GM21723 (cell line): Measurements from ENCODE around the gene SALL4.
"Not testable (repeated sequence)": the region's sequence is repeated elsewhere in the genome, so short reads cannot be mapped to it uniquely, and the experiment has no call there.

Experiments used
- ATAC-seq: cut with Tn5 transposase; IDR thresholded peaks from one replicate; pipeline ENCODE4 v1.9.1; 2021; ENCODE audit warnings: mild to moderate bottlenecking, moderate library complexity; ENCODE audit not compliant: unreplicated experiment

SALL4 gene

DNA sequence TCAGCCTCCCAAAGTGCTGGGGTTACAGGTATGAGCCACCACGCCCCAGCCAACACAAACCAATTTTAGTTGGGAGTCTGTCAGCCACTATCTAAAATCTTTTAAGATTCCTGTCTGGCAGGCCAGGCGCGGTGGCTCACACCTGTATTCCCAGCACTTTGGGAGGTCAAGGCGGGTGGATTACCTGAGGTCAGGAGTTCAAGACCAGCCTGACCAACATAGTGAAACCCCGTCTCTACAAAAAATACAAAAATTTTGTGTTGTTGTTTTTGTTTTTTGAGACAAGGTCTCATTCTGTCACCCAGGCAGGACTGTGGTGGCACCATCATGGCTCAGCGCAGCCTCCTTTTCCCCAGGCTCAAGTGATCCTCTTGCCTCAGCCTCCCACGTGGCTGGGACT, 62.0 kb downstream of the SALL4 start:
- ATAC-seq = not testable (repeated sequence)

DNA sequence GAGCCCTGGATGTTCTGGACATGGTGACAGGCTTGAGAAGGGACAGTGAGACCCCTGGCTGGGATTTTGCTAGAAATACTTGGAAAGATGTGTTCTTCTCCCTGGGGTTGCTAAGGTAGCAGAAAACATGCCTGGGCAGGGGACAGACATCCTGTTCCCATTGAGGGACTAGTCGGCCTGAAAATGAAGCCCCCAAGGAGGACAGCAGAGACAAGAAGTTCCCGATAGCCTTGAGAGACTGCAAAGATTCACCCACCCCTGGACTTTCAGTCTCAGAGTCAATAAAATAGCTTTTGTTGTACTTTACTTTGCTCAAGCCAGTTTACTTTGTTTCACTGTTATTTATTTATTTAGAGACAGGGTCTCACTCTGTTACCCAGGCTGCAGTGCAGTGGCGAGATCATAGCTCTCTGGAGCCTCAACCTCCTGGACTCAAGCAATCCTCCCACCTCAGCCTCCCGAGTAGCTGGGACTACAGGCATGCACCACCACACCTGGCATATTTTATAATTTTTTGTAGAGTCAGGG, 62.5 kb downstream of the SALL4 start:
- no peak for ATAC-seq

DNA sequence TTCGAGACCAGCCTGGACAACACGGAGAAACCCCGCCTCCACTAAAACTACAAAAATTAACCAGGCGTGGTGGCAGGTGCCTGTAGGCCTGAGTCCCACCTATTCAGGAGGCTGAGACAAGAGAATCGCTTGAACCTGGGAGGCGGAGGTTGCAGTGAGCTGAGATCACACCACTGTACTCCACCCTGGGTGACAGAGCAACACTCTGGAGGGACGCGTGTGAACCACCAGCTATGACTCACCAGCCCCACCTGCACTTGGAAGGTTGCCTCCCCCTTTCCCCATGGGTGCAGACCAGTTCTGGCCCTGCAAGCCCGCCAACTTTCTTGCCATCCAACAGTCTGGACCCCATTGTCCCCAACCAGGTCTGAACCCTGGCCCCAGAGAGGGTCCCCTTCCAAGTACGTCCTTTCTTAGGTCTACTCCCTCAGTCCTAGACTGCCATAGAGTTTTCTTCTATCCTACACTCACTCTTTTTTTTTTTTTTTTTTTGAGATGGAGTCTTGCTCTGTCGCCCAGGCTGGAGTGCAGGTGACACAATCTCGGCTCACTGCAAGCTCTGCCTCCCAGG, 63.4 kb downstream of the SALL4 start:
- no peak for ATAC-seq

DNA sequence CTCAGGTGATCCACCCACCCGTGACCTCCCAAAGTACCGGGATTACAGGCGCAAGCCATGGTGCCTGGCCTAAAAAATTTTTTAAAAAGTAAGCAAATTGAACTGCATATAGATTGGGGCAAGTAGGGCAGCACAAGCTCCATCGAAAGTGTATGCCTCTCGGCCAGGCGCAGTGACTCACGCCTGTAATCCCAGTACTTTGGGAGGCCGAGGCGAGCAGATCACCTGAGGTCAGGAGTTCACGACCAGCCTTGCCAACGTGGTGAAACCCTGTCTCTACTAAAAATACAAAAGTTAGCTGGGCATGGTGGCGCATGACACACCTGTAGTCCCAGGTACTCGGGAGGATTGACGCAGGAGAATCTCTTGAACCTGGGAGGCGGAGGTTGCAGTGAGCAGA, 64.1 kb downstream of the SALL4 start:
- ATAC-seq = not testable (repeated sequence)

DNA sequence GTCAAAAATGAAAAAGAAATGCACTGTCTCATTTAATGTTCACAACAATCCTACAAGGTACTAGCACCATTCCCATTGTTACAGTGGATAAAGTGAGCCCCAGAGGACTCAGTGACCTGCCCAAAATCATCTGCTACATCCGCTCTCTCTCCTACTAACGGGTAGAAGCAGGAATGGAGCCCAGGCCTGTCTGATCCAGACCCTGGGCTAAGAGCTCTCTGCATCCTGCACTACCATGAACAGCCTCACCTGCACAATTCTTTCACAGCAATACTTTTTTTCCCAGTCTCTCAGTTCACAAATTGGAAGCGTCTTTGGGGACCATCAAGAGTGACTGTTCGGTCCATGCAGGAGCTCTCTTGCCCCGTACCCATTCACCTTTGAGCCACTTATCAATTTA, 65.4 kb downstream of the SALL4 start:
- no peak for ATAC-seq

DNA sequence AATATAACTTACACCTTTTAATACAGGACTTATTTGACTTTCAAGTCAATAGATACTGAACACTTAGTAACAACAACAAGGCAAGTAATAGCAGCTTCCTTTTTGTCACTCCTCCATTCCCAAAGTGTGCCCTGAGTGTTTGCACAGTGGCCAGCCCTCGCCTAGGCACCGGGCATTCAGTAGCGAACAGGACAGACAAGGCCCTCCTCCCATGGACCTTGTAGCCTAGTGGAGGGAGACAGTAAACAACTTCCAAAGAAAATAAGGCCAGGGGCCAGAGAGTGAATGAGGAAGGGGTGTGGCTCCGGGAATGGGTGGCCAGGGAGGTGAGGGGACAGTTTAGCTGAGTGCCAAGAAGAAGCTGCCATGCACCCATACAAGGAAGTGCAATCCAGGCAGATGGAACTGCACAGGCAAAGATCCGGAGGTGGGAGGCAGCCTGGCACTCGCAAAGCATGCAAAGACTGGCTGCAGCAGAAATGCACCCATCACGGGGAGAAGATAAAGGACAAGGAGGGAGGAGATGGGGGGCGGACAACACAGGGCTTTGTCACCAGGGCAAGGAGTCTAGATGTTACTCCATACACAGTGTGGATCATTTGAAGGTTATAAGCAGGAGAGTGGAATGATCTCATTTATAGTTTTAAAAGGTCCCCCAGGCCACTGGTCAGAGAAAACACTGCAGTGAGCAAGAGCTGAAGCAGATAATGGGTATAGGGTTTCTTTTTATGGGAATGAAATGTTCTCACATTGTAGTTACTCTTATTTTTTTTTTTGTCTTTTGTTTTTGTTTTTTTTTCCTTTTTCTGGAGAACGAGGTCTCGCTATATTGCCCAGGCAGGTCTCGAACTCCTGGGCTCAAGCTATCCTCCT, 66.4 kb downstream of the SALL4 start:
- no peak for ATAC-seq

DNA sequence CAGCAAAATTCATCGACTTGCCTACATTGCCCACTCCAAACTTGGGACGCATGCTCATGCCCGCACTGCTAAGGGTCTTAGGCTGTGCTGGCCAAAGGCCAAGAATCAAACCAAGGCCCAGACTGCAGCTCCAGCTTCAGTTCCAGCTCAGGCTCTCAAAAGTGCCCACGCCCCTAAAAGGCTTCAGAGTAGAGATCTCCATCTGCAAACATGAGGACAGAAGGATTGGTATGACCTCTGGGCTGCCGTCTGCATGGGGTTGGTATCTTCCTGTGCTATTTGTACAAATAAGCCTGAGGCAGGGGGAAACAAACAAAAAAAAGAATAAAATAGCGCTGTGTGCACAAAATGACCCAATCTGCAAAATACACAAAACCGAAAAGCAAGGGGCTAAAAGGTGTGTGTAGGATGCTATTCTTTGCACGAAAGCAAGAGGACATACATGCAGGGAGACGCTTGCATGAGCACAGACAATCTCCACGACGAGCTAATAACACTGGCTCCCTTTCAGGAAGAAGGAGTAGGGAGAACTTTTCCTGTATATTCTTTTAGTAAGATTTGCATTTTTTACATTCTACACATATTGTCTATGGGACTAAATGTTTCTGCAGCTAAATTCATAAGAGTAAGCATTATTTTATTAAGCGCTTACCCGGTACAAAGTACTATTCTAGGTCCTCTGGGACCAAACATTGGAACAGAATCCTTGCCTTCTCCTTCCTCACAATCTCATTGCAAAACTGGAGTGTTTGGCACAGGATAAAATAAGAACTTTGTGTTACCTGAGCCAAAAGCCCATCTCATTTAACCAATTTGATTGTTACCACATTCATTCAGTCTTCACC, 67.2 kb downstream of the SALL4 start:
- ATAC-seq = no peak

DNA sequence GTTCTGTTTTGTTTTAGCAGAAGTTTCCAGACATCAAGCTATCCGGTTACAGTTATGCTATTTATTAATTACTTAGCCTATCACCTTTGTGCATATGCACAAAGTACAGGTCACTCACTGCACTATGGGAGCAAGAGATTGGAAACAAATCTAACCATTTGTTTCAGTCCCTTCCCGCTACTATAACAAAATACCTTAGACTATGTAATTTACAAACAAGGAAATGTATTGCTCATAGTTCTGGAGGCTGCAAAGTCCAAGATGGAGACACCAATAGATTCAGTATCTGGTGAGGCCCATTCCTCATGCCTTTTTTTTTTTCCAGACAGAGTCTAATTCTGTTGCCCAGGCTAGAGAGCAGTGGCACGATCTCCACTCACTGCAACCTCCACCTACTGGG, 69.3 kb downstream of the SALL4 start:
- ATAC-seq = no peak
